ENCODE results near the gene PNCK.
"Not testable (repeated sequence)": the region's sequence is repeated elsewhere in the genome, so short reads cannot be mapped to it uniquely, and the experiment has no call there.

The PNCK gene

DNA sequence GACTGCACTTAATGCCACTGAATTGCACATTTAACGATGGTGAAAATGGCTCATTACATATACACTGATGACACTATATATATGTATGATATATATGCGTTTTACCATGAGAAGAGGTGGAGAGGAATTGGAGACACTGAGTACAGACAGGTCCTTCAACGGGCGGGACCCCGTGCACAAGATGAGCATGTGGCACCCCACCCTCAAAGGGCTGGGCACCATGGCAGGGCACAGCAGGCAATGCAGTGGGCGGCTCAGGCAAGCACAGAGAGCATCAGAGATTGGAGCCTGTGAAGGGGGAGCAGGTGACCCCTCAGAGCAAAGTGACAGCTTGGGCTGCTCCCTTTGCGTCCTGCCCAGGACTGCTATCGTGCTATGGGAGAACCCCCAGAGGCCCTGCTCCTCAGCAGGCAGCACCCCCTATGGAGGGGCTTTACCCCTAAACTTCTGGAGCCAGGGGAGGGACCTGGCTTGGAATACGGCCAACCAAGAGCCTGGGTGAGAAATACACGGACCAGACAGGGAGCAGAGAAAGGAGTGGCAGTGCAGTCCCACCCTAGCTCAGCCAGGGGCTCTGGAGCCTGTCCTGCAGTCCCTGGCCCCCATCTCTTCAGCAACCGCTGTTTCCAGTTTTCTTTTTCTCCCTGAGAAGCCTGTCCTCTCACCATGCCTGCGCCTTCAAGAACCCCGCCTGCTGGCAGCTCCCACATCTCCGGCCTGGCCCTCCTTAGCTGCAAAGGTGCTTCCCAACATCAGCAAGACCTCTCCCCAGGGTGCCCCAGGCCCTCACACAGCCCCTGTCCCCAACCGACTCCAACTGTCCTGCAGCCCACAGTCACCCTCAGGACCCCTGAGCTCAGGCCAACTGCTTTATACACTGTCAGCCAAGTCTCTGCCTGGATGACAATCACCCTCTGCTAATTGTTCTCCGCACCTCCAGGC is 24.6 kb upstream of the PNCK start:
- no peak for DNase-seq

- DNase-seq, result not testable (repeated sequence)
These were observed 23.5 kb upstream of the PNCK start for GRCh38 chrX:153696986-153697722.

GRCh38 chrX:153696538-153696937 is 22.9 kb upstream of the PNCK start:
- DNase-seq, result not testable (repeated sequence)

DNA sequence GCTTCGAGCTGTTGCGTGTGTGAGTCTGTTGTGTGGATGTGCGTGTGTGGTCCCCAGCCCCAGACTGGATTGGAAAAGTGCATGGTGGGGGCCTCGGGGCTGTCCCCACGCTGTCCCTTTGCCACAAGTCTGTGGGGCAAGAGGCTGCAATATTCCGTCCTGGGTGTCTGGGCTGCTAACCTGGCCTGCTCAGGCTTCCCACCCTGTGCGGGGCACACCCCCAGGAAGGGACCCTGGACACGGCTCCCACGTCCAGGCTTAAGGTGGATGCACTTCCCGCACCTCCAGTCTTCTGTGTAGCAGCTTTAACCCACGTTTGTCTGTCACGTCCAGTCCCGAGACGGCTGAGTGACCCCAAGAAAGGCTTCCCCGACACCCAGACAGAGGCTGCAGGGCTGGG is 22.5 kb upstream of the PNCK start:
- no peak for DNase-seq

GRCh38 chrX:153694687-153695270 is 21.2 kb upstream of the PNCK start:
- DNase-seq, result no peak

GRCh38 chrX:153694256-153694655 is 20.6 kb upstream of the PNCK start:
- DNase-seq, result not testable (repeated sequence)

DNA sequence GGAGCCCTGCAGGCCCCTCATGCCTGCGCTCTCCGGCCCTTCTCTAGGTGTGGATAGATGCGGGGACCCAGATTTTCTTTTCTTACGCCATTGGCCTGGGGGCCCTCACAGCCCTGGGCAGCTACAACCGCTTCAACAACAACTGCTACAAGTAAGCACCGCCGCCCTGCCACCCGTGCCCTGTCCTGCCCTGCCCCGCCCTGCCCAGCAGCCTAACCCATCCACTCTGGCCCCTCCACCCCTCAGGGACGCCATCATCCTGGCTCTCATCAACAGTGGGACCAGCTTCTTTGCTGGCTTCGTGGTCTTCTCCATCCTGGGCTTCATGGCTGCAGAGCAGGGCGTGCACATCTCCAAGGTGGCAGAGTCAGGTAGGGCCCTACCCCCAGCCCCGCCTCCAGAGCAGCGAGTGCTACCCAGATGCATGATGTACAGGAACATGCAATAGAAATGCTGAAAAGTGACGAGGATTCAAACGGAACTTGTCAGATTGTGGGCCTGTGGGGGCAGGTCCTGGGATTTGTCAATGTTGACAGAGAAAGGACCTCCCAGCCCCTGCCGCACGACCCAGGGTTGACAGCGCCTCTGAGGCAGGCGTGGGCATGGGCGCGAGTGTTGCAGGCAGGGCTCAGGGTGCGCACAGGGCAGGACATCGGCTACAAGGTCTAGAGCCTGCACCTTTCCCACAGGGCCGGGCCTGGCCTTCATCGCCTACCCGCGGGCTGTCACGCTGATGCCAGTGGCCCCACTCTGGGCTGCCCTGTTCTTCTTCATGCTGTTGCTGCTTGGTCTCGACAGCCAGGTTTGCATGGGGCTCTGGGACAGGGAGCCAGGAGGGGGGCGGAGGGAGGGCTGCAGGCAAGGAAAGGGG is 19.8 kb upstream of the PNCK start:
- no peak for DNase-seq

DNA sequence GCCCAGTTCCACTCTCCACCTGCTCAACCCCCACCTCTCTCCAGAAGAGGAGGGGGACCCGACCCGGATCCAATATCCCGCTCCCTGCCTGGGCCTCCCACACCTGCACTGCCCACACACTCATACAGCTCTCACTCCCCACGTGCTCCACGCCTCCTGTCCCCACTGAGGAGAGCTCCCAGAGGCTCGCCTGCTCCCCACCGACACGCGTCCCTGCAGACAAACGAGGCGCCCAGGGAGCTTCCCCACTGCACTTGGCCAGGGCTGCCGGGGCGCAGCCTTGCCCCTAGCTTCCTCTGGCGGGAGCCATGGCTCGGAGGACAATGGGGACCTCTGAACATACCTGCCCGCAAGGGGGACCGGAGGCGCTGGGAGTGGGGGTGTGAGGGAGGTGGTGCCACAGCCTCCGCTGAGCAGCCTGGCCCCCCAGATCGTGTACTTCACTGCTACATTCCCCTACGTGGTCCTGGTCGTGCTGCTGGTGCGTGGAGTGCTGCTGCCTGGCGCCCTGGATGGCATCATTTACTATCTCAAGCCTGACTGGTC is 19.1 kb upstream of the PNCK start:
- no peak for DNase-seq

- DNase-seq, result no peak
These were observed 18.4 kb upstream of the PNCK start for GRCh38 chrX:153692003-153692402.

- not testable (repeated sequence) for DNase-seq
These were observed 17.6 kb upstream of the PNCK start for GRCh38 chrX:153691032-153691827.

DNA sequence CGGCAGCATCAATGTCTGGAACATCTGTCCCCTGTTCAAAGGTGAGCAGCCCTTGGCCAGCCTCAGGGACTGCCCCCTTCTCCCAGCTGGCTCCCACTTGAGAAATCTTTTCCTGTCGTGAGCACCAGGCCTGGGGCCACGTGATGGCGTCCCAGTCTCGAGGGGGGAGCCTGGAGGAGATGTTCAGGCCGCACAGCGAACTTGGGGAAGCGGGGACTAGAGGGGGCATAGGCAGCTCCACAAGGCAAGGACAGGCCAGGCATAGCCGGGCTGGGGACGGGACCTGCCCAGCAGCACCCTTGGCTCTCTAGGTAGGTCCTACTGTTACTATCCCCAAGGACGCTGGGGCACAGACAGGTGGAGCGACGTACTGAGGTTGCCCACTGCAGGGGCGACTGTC is 16.9 kb upstream of the PNCK start:
- no peak for DNase-seq

GRCh38 chrX:153689654-153690465 is 16.2 kb upstream of the PNCK start:
- no peak for DNase-seq

- no peak for DNase-seq
These were observed 15.4 kb upstream of the PNCK start for GRCh38 chrX:153688911-153689590.

DNA sequence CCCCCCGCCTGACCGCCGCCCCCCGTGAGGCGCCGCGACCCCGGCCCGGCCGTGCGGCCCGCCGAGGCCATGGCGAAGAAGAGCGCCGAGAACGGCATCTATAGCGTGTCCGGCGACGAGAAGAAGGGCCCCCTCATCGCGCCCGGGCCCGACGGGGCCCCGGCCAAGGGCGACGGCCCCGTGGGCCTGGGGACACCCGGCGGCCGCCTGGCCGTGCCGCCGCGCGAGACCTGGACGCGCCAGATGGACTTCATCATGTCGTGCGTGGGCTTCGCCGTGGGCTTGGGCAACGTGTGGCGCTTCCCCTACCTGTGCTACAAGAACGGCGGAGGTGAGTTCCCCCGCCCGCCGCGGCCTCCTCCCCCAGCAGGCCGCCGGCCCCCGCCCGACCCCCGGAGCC is 14.9 kb upstream of the PNCK start:
- no peak for DNase-seq

DNA sequence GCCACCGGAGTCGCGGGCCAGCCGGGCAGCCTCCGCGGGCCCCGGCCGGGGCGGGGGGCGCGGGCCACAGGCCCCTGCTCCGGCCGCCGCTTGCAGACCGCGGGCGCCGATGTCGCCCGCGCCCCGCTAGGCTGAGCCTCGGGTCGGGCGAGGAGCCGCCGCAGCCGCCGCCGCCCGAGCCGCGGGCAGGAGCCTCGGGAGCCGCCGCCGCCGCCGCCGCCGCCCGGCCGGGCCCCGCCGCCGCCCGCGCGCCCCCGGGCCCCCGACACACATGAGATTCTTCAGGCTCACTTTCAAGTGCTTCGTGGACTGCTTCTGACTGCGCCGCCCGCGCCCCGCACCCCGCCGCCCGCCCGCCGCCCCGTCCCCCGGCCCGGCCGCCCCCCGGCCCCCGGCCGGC is 14.5 kb upstream of the PNCK start:
- DNase-seq, result peak in 1 of 2 donors; percentile 4

GRCh38 chrX:153687121-153688039 is 13.8 kb upstream of the PNCK start, which contains the start of gene SLC6A8:
TSS of gene SLC6A8 (plus strand) at chrX:153687926. CDS start at chrX:153688575, 649 bp downstream.
- peak; percentile 52 to 53 for DNase-seq

DNA sequence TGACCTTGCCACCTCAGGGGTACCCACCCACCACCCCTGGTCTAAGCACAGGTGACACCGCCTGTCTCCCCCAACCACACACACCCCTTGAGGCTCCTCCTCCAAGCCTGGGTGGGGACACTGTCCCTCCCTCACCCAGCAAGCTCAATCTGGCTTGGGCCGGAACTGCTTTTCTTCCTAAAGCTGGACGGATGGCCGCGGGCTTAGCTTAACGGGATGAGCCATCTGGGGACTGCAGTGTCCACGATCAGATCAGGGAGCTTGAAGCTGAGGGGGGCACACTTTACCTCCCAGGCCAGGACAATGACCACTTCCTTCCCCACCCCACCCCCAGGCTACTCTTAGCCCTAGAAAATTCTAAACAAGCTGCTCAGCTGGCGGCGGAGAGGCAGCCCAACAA is 13.1 kb upstream of the PNCK start:
- no peak for DNase-seq

Data from CD4-positive, alpha-beta T cell treated with Interleukin-1 beta for 1 hour (primary cell).